Activated CD4-positive, alpha-beta memory T cell treated with anti-CD3 and anti-CD28 coated beads for 36 hours (primary cell): Measurements from ENCODE around the gene ZNF358. TPM values are rescaled to one million over a fixed set of nuclear protein-coding genes. Genes with fewer than 3 reads are reported as not detected.
A peak's percentile ranks its signal among the peaks of the same experiment; 100 is the strongest.
"Not testable (repeated sequence)": the region's sequence is repeated elsewhere in the genome, so short reads cannot be mapped to it uniquely, and the experiment has no call there.

ENCODE experiments used
- CTCF ChIA-PET: fragments of 350-600 bp; sonication (Branson Sonifier 250); formaldehyde crosslinking; loops from one replicate; lab custom pipeline; 2021; ENCODE audit warnings: antibody characterized with exemption, inconsistent platforms; lab: Charles Lee
- POLR2A ChIA-PET: fragments of 350-600 bp; sonication (Branson Sonifier 250); formaldehyde crosslinking; loops from one replicate; lab custom pipeline; 2021; ENCODE audit warnings: antibody characterized with exemption; lab: Charles Lee
- DNase-seq: peaks from one replicate; pipeline ENCODE4 v3.0.0-alpha.2; 2020
- H3K27ac Mint-ChIP-seq: one replicate; pipeline ENCODE4 v1.8.0; 2021; ENCODE audit warnings: mixed read lengths
- H3K27me3 Mint-ChIP-seq: one replicate; pipeline ENCODE4 v1.8.0; 2021; ENCODE audit warnings: mixed read lengths
- H3K36me3 Mint-ChIP-seq: one replicate; pipeline ENCODE4 v1.8.0; 2021; ENCODE audit warnings: mixed read lengths
- H3K4me1 Mint-ChIP-seq: one replicate; pipeline ENCODE4 v1.8.0; 2021; ENCODE audit warnings: low read depth, mixed read lengths
- H3K4me3 Mint-ChIP-seq: one replicate; pipeline ENCODE4 v1.8.0; 2021; ENCODE audit warnings: mild to moderate bottlenecking, mixed read lengths
- H3K9me3 Mint-ChIP-seq: one replicate; pipeline ENCODE4 v1.8.0; 2021; ENCODE audit warnings: mixed read lengths
- intact Hi-C: fragments of 100-400 bp; cut with micrococcal nuclease; formaldehyde crosslinking; loops from one replicate; pipeline ENCODE4 v1.15.1; 2023
- total RNA-seq, 2 experiments: library from RNA; stranded (reverse); gene quantifications; one replicate each; pipeline ENCODE4 v1.2.3, GENCODE V29; 2021

The ZNF358 gene
- total RNA-seq, 2 experiments from 2014 or later = 4.6 to 6.0 TPM

- POLR2A ChIA-PET = interaction anchor here (1.8 kb wide), 1 partner anchor 11 kb away, joined by 22 read pairs; the partner anchor contains the start of gene MCOLN1
- Mint-ChIP-seq H3K4me3 (peak overlapping the region; percentile 94), H3K27me3 (no peaks in the 10 kb centered on the region), H3K9me3 (no peaks in the 10 kb centered on the region), H3K4me1 (peaks cover 15% of the 10 kb centered on the region), H3K27ac (peak overlapping the region; percentile 85), H3K36me3 (peaks cover 14% of the 10 kb centered on the region)
- CTCF ChIA-PET = interaction anchor here (1.2 to 1.7 kb wide), 2 partner anchors 12 to 34 kb away, joined by 5 to 10 read pairs; partner anchors contain the start of gene MCOLN1
- intact Hi-C loops = loop anchor here (1.0 to 10.0 kb wide), 4 partner anchors 12 to 140 kb away; partner anchors contain the start of gene MCOLN1
- peak; percentile 60 for DNase-seq
Observed at GRCh38 chr19:7534531-7535046, 18.7 kb downstream of the ZNF358 start.

DNA sequence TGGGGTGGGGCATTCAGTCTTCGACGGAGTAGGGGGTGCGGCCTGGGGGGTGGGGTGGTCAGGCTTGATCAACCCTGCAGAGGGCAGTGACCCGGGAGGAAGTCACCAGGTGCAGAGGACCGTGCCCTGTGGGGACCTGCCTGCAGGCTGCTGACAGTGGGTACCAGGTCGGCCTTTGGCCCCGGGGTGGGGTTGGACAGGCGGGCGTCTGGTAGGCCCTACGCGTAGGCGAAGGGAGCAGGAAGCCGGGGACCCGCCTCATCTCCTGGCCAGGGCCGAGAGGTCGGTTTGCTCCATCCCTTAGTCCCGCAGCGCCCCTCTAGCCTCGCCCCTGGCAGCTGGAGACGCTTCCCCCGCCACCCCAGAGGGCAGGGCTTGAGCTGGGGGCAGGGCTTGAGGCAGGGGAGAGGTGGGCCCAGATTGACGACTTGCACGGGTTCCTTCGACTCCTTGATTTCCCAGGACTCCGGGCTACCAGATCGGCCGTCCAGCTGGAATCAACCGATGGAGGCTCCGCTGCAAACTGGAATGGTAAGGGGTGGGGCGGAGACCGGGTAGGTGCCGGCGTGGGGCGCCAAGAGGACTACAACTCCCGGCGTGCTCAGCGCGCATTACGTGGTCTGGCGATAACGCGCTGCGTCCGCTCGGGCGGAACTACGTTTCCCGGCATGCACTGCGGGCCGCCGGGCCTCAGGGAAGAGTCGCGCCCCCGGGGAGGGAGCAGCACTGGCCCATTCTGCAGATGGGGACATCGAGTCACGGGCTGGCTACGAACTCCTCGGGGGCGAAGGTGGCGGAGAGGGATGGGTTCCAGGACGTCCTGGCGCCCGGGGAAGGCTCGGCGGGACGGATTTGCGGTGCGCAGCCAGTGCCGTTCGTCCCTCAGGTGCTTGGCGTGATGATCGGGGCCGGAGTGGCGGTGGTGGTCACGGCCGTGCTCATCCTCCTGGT lies 19.4 kb downstream of the ZNF358 start, which contains the start of gene PNPLA6:
PNPLA6 (plus strand) TSS at position 671 of the 951 bp plus-strand sequence; CDS start at position 743, 72 bp downstream.
- intact Hi-C loops = loop anchor here (1.0 to 10.0 kb wide), 4 partner anchors 13 to 141 kb away; partner anchors contain the start of gene MCOLN1
- CTCF ChIA-PET = interaction anchor here (1.2 to 1.7 kb wide), 2 partner anchors 13 to 33 kb away, joined by 5 to 10 read pairs; partner anchors contain the start of gene MCOLN1
- POLR2A ChIA-PET = interaction anchor here (1.8 kb wide), 1 partner anchor 12 kb away, joined by 22 read pairs; the partner anchor contains the start of gene MCOLN1
- peak within 1 kb of the TSS; percentile 85 for H3K27ac Mint-ChIP-seq
- H3K27me3 Mint-ChIP-seq = no peaks in the 10 kb centered on the region
- H3K9me3 Mint-ChIP-seq = no peaks in the 10 kb centered on the region
- DNase-seq = peak; percentile 95
- H3K4me1 Mint-ChIP-seq = peaks cover 15% of the 10 kb centered on the region
- H3K36me3 Mint-ChIP-seq = peaks cover 17% of the 10 kb centered on the region
- H3K4me3 Mint-ChIP-seq = peak within 1 kb of the TSS; percentile 94

DNA sequence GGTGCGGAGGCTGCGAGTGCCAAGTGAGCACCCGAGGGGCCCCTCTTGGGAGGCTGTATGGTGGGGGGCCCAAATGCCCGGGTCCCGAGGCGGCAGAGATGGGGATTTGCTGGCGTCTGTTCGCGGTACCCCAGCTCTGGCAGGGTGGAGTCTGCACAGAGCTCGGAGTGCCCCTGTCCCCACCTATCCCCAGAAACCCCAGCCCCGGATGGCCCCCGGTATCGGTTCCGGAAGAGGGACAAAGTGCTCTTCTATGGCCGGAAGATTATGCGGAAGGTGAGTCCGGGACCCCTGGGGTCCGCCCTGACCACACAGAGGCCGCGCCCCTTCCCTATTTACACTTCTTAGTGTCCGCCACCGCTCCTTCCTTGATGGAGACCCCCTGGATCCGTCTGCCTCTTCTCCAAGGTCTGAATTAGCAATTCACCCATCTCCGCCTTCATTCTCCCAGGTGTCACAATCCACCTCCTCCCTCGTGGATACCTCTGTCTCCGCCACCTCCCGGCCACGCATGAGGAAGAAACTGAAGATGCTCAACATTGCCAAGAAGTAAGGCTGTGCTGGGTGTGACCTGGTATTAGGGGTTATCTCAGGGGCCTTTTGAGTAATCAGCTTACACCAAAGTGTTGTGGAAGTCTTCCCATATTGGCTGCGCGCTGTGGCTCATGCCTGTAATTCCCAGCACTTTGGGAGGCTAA lies 20.2 kb downstream of the ZNF358 start:
- Mint-ChIP-seq H3K36me3 (peaks cover 18% of the 10 kb centered on the region), H3K4me1 (peaks cover 15% of the 10 kb centered on the region), H3K27ac (peak overlapping the region; percentile 83), H3K27me3 (no peaks in the 10 kb centered on the region), H3K4me3 (peak overlapping the region; percentile 94), H3K9me3 (no peaks in the 10 kb centered on the region)
- DNase-seq = no peak
- CTCF ChIA-PET = interaction anchor here (1.2 to 1.6 kb wide), 2 partner anchors 145 to 182 kb away, joined by 5 to 7 read pairs; partner anchors contain the start of gene TRAPPC5
- intact Hi-C loops = loop anchor here (1.0 to 10.0 kb wide), 4 partner anchors 14 to 141 kb away; partner anchors contain the start of gene MCOLN1
- POLR2A ChIA-PET = interaction anchor here (0.6 to 1.8 kb wide), 2 partner anchors 13 to 731 kb away, joined by 3 to 22 read pairs; partner anchors contain the start of gene MCOLN1

DNA sequence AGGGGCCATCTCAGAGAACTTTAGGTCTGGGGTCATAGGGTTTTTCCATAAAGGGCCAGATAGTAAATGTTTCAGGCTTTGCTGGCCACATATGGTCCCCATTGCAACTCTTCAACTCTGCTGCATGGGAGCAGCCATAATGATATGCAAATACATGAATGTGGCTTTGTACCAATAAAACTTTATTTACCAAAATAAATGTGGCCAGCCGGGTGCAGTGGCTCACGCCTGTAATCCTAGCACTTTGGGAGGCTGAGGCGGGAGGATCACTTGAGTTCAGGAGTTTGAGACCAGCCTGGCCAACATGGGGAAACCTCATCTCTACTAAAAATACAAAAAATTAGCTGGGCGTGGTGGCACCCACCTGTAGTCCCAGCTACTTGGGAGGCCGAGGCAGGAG lies 23.1 kb downstream of the ZNF358 start:
- POLR2A ChIA-PET, H3K27ac Mint-ChIP-seq, H3K4me3 Mint-ChIP-seq, DNase-seq, H3K9me3 Mint-ChIP-seq, CTCF ChIA-PET, H3K27me3 Mint-ChIP-seq: not testable (repeated sequence)
- peaks cover 31% of the 10 kb centered on the region for H3K36me3 Mint-ChIP-seq
- peaks cover 11% of the 10 kb centered on the region for H3K4me1 Mint-ChIP-seq
- intact Hi-C loops = loop anchor here (10.0 kb wide), 1 partner anchor 144 kb away; no protein-coding TSS in a partner anchor

GRCh38 chr19:7539827-7540425 lies 24.0 kb downstream of the ZNF358 start:
- Mint-ChIP-seq H3K27ac (no peak overlapping the region), H3K27me3 (no peaks in the 10 kb centered on the region), H3K4me1 (peaks cover 13% of the 10 kb centered on the region), H3K36me3 (peaks cover 31% of the 10 kb centered on the region), H3K9me3 (no peaks in the 10 kb centered on the region), H3K4me3 (no peak overlapping the region)
- intact Hi-C loops = loop anchor here (10.0 kb wide), 1 partner anchor 145 kb away; no protein-coding TSS in a partner anchor
- CTCF ChIA-PET = no interaction called here
- POLR2A ChIA-PET = no interaction called here
- DNase-seq = no peak

DNA sequence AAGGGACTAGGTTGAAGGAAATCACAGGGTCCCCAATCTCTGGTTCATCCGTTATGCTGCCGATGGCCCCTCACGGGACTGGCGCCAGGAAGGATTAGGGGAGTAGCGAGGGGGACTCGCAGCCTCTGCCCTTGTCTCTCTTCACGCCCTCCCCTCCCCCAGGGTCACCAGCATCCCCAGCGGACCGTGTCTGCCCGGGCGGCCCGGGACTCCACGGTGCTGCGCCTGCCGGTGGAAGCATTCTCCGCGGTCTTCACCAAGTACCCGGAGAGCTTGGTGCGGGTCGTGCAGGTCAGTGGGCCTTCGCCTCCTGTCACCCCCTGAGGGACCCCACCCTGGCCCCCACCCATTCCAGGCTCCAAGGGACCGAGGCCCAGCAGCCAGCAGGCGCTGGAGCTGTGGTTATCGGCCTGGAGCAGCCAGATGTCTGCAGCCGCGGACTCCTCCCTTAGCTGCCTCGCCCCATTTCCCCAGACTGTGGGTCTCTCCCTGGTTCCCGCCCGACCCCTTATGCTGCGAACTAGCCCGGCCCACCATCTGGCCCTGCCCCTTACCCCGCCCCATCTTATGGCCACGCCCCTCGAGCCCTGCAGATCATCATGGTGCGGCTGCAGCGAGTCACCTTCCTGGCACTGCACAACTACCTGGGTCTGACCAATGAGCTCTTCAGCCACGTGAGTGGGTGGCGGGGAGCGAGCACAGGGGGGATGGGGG lies 25.0 kb downstream of the ZNF358 start:
- Mint-ChIP-seq H3K9me3 (no peaks in the 10 kb centered on the region), H3K27ac (no peak overlapping the region), H3K27me3 (no peaks in the 10 kb centered on the region), H3K4me3 (no peak overlapping the region), H3K4me1 (peaks cover 17% of the 10 kb centered on the region), H3K36me3 (peaks cover 35% of the 10 kb centered on the region)
- POLR2A ChIA-PET = no interaction called here
- DNase-seq = peak; percentile 56
- intact Hi-C loops = no loop called here
- CTCF ChIA-PET = no interaction called here

- Mint-ChIP-seq H3K27me3 (no peaks in the 10 kb centered on the region), H3K27ac (peak overlapping the region; percentile 23), H3K4me1 (peaks cover 17% of the 10 kb centered on the region), H3K36me3 (peaks cover 35% of the 10 kb centered on the region), H3K9me3 (no peaks in the 10 kb centered on the region), H3K4me3 (no peak overlapping the region)
- intact Hi-C loops = no loop called here
- DNase-seq = no peak
- ChIA-PET CTCF (no interaction called here), POLR2A (no interaction called here)
Observed at GRCh38 chr19:7541475-7541824, 25.5 kb downstream of the ZNF358 start.

GRCh38 chr19:7541828-7542443 lies 26.0 kb downstream of the ZNF358 start:
- CTCF ChIA-PET = no interaction called here
- Mint-ChIP-seq H3K27ac (peak overlapping the region; percentile 23), H3K4me1 (peaks cover 14% of the 10 kb centered on the region), H3K4me3 (no peak overlapping the region), H3K9me3 (no peaks in the 10 kb centered on the region), H3K27me3 (no peaks in the 10 kb centered on the region), H3K36me3 (peaks cover 33% of the 10 kb centered on the region)
- intact Hi-C loops = no loop called here
- POLR2A ChIA-PET = no interaction called here
- DNase-seq = no peak

GRCh38 chr19:7542556-7543348 lies 26.8 kb downstream of the ZNF358 start:
- ChIA-PET POLR2A (no interaction called here), CTCF (no interaction called here)
- H3K4me1 Mint-ChIP-seq = peaks cover 14% of the 10 kb centered on the region
- H3K27me3 Mint-ChIP-seq = no peaks in the 10 kb centered on the region
- H3K9me3 Mint-ChIP-seq = no peaks in the 10 kb centered on the region
- intact Hi-C loops = no loop called here
- H3K4me3 Mint-ChIP-seq = no peak overlapping the region
- no peak for DNase-seq
- no peak overlapping the region for H3K27ac Mint-ChIP-seq
- H3K36me3 Mint-ChIP-seq = peaks cover 30% of the 10 kb centered on the region

DNA sequence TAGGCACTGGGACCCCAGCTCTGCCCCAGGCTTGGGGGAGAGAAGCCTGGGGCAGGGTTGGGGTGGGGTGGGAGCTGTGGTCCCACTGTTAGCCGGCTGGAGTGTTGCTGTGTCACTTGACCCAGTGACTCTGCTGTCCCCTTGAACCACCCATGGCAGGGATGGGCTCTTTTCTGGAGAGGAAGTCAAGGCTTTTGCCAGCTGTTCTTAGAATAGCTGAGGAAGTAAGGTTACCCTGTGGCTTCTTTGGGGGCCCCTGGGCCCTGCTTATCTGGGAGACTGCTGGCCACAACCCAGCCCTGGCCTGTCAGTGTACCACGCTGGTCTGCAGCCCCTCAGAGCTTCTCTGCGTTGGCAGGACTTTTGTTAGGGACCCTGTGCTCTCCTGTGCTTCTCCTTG lies 28.7 kb downstream of the ZNF358 start:
- H3K4me1 Mint-ChIP-seq = peaks cover 14% of the 10 kb centered on the region
- peaks cover 27% of the 10 kb centered on the region for H3K36me3 Mint-ChIP-seq
- CTCF ChIA-PET = interaction anchor here (1.2 kb wide), 1 partner anchor 24 kb away, joined by 6 read pairs; no protein-coding TSS in a partner anchor
- intact Hi-C loops = no loop called here
- no peaks in the 10 kb centered on the region for H3K27me3 Mint-ChIP-seq
- no peaks in the 10 kb centered on the region for H3K9me3 Mint-ChIP-seq
- DNase-seq = no peak
- no peak overlapping the region for H3K4me3 Mint-ChIP-seq
- POLR2A ChIA-PET = no interaction called here
- H3K27ac Mint-ChIP-seq = peak overlapping the region; percentile 69
